Motor neuron (in vitro differentiated cells): ENCODE results near the gene CCDC27. TPM values are rescaled to one million over a fixed set of nuclear protein-coding genes. Genes with fewer than 3 reads are reported as not detected.
A peak's percentile ranks its signal among the peaks of the same experiment; 100 is the strongest.
"Not testable (repeated sequence)": the region's sequence is repeated elsewhere in the genome, so short reads cannot be mapped to it uniquely, and the experiment has no call there.

Source experiments
- ATAC-seq, 8 experiments: fragments of 200-7000 bp; cut with Tn5 transposase; replicated peaks in 6 of 8; 2 replicates each; pipeline ENCODE4 v1.8.0; 2021; ENCODE audit warnings: mild to moderate bottlenecking in 8 of 8, moderate library complexity in 8 of 8
- H3K27ac ChIP-seq, 2 donors: fragments of 250-450 bp; sonication (Bioruptor Pico); 2 replicates each; pipeline ENCODE4 v1.9.0; 2021; ENCODE audit warnings: antibody characterized with exemption in 2 of 2, mild to moderate bottlenecking in 2 of 2, moderate library complexity in 1 of 2
- H3K4me1 ChIP-seq, 2 donors: fragments of 250-450 bp; sonication (Bioruptor Pico); replicated peaks in 1 of 2; 2 replicates each; pipeline ENCODE4 v1.6.1; 2021; ENCODE audit warnings: antibody characterized with exemption in 2 of 2, mild to moderate bottlenecking in 2 of 2, moderate library complexity in 1 of 2
- H3K4me3 ChIP-seq, 5 donors: fragments of 250-450 bp; sonication (Bioruptor Pico); 2 replicates each; pipeline ENCODE4 v1.9.0; 2021; ENCODE audit warnings: antibody characterized with exemption in 5 of 5, mild to moderate bottlenecking in 5 of 5, moderate library complexity in 4 of 5
- whole genome bisulfite sequencing, 10 experiments: fragments of 450-650 bp; shearing (Covaris generic); methylation state at CpG; one replicate each; pipeline ENCODE4 v1.0.0; 2022; 5-methylcytosine and 5-hydroxymethylcytosine counted together
- in situ Hi-C, 9 experiments: fragments of 400-800 bp; cut with MboI; loops; one replicate each; pipeline ENCODE4 v1.15.0; 2021; ENCODE audit warnings: low sequenced_read_pairs in 9 of 9, low pct_unique_long_range_greater_than_20kb in 2 of 9; ENCODE audit not compliant: unreplicated experiment in 9 of 9
- total RNA-seq, 8 experiments: library from RNA; unstranded; fragments of 300-600 nt; gene quantifications; 2 replicates each; pipeline versions ENCODE4 v1.2.3 to v1.2.4, GENCODE V29; 2022

CCDC27 gene
- total RNA-seq, 8 experiments from 2014 or later = 0.11 to 1.2 (median 0.25) TPM; not detected in 1

DNA sequence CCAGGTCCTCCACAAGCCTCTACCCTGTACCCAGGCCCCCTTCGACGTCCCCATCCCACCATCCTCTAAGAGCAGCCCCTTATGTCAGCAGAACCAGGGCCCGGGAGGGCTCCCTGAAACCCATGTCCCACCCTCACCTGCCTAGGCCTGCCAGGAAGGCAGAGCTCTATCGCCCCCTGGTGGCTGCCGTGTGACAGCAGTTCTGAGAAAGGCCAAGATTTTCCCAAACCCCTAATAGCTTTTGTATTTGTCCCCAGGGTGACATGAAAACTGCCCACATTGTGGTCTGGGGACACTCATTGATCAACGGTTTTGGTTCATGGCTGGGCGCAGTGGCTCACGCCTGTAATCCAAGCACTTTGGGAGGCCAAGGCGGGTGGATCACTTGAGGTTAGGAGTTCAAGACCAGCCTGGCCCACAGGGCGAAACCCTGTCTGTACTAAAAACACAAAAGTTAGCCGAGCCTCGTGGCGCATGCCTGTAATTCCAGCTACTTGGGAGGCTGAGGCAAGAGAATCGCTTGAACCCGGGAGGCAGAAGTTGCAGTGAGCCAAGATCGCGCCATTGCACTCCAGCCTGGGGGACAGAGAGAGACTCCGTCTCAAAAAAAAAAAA lies 27.7 kb upstream of the CCDC27 start:
- H3K4me1 ChIP-seq, H3K27ac ChIP-seq, in situ Hi-C loops, H3K4me3 ChIP-seq: not testable (repeated sequence)
- ATAC-seq = peak; percentile 38 to 78 (median 62)
- 2 to 80% (median 36%) methylated on average over 1 to 14 of the region's 18 CpGs; no CpG with 5 or more reads in 4 of the 10 experiments for WGBS, 10 experiments

GRCh38 chr1:3725366-3725765 lies 26.9 kb upstream of the CCDC27 start:
- no peak for ATAC-seq
- Histone ChIP-seq H3K27ac (no peak overlapping the region), H3K4me1 (peaks cover 0 to 2% of the 10 kb centered on the region in 2 donors), H3K4me3 (no peak overlapping the region)
- in situ Hi-C loops = no loop called here
- no CpG with 5 or more reads among the region's 2 CpGs for WGBS, 10 experiments

- peak; percentile 59 to 84 (median 62) for ATAC-seq
- H3K27ac ChIP-seq = no peak overlapping the region
- 0 to 92% (median 40%) methylated on average over 1 to 6 of the region's 37 CpGs; no CpG with 5 or more reads in 6 of the 10 experiments for WGBS, 10 experiments
- H3K4me3 ChIP-seq = no peak overlapping the region
- H3K4me1 ChIP-seq = peaks cover 9 to 14% of the 10 kb centered on the region in 2 donors
- in situ Hi-C loops = no loop called here
Measured at GRCh38 chr1:3727042-3727824, 25.0 kb upstream of the CCDC27 start.

DNA sequence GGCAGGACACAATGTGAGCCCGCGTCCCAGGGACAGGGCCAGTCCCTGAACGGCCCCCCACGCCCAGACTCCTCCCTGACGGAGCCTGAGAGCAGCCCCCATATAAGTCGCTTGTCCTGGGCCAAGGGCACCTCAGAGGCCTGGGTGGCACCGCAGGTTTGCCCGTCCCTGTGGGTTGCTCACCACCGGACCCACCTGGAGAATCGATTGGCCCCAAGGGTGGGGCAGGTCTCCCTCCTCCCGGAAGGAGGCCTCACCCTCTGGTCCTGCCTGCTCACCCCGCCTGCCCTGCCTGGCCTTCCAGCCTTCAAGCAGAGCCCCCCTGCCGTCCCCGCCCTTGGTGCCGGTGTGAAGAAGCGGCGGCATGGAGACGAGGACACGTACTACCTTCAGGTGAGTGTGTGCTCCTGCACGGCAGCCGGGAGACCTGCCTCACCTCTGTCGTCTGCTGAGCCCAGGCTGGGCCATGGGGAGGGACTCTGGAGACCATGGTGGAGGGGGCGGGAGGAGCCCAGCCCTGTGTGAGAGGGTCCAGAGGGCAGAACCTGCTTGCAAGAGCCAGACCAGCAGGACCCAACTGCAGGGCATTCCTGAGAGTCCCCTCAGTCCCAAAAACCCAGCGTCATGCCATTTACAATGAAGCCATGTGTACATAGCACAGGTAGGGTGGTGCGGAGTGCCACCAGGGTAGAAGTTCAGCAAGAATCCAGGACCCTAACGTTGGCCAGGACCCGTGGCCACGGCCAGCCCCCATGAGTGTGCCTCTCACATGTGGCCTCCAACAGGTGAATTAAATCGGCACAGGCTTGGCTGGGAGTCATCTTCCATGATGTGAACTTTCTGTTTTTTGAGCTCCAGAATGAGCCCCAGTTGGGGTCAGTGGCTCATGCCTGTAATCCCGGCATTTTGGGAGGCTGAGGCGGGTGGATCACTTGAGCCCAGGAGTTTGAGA lies 24.1 kb upstream of the CCDC27 start:
- ATAC-seq = no peak
- Histone ChIP-seq H3K4me1 (peaks cover 17 to 23% of the 10 kb centered on the region in 2 donors), H3K4me3 (no peak overlapping the region), H3K27ac (no peak overlapping the region)
- in situ Hi-C loops = no loop called here
- 40 to 100% (median 81%) methylated on average over 1 to 16 of the region's 31 CpGs; no CpG with 5 or more reads in 3 of the 10 experiments for WGBS, 10 experiments

DNA sequence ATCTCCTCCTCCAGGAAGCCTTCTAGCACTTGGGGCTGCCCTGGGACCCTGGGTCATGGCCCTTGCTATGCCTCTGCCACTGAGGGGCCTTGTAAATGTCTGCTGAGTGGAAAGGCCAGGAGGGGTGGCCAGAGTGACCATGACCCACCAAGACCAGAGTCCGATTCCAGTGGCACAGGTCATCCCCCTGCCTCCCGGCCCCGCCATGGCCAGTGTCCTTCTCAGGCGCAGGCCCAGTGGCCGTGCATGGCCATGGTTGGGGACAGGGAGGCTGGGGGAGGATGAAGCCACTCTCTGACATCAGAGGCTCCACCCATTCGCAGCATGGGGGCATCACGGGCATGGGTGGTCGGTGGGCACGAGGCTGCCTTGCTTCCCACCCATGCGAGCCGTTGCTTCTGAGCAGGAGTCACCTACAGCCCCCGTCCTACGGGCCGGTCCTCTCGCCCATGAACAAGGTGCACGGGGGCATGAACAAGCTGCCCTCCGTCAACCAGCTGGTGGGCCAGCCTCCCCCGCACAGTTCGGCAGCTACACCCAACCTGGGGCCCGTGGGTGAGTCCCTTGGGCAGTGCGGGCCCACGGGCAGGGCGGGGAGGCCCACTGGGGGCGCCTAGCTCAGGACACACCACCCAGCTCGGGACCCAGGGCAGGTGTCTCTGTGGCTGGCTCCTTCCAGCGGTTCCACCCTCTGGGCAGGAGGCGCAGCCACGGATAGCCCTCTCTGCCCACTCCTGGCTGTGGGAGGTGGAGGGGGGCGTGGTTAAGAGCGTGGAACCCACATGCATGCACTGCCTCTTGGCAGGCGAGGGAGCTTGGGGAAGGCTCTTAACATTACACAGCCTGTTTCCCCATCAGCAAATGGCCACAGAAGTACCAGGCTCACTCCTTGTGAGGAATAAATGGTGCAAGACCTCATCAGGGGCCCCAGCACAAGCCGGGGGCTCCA lies 22.4 kb upstream of the CCDC27 start:
- in situ Hi-C loops = no loop called here
- WGBS, 10 experiments = 52 to 73% (median 67%) methylated on average over 2 to 8 of the region's 32 CpGs; no CpG with 5 or more reads in 5 of the 10 experiments
- Histone ChIP-seq H3K4me3 (no peak overlapping the region), H3K4me1 (peaks cover 17 to 29% of the 10 kb centered on the region in 2 donors), H3K27ac (no peak overlapping the region)
- ATAC-seq = peak in 3 of 8 experiments; percentile 1 to 38 (median 2)

DNA sequence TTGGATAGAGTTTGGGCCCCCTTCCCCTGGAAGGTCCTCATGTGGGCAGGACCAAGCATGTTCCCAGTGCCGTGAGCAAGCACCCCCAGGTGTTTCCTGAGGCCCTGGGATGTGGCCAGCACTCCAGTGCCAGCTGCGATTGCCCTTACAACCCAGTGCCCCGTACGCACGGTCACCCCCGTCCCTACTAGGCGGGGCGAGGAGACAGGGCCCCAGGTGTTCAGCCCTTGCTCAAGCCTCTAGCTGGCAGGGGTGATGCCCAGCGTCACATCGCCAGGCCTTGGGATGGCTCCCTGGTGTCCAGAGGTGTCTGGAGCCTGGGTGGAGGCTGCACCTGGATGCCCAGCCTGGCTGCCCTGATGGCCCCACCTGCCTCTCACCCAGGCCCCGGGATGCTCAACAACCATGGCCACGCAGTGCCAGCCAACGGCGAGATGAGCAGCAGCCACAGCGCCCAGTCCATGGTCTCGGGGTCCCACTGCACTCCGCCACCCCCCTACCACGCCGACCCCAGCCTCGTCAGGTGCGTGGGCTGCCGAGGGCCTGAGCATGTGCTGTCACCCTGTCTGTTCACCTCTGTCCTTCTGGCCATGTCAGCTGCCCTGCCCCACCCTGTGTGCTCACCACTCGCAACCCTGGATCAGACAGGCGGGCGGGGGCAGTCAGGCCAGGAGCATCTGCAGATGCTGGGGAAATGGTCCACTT lies 21.6 kb upstream of the CCDC27 start:
- no peak for ATAC-seq
- peaks cover 17 to 29% of the 10 kb centered on the region in 2 donors for H3K4me1 ChIP-seq
- in situ Hi-C loops = no loop called here
- WGBS, 10 experiments = 0 to 91% (median 76%) methylated on average over 1 to 13 of the region's 25 CpGs; no CpG with 5 or more reads in 4 of the 10 experiments
- no peak overlapping the region for H3K4me3 ChIP-seq
- no peak overlapping the region for H3K27ac ChIP-seq

DNA sequence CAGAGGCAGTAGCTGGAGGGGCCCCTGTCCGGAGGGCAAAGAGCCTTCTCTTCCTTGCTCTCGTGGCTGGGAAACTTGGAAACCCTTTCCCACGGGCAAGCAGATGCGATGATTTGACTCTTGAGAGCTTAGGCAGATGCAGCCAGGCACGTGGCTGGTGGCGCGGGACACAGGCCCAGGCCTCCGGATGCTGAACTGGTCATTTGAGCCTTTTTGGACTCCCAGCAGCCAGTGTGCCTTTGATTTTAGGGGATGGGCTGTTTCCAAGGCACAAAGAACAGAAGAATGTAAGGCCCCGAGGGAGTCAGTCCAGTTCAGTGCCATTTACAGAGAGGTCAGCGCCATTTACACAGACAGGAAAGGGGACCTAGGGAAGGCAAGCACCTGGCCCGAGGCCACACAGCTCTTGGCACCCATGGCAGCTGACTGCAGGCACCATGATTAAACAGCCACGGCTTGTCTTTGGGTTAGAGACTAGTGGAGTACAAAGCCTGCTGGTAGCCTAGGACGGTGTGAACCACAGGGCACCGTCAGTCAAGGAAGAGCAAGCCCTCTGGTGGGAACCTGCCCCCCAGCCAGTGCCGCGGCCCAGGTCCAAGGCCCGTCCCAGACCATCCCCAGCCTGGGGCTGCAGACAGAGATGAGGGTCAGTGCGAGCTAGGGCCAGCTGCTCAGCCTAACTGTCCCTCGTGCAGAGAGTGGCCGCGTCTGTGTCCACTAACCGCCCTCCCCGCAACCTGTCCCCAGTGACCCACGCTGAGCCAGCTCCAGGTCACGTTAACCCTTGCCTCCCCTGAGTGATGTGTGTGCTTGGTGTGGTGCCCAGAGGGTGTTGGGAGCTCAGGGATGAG lies 20.4 kb upstream of the CCDC27 start:
- WGBS, 10 experiments = 55 to 69% (median 58%) methylated on average over 5 to 15 of the region's 25 CpGs; no CpG with 5 or more reads in 4 of the 10 experiments
- no peak overlapping the region for H3K4me3 ChIP-seq
- ATAC-seq = peak in 4 of 8 experiments; percentile 10 to 21 (median 12)
- peaks cover 17 to 29% of the 10 kb centered on the region in 2 donors for H3K4me1 ChIP-seq
- in situ Hi-C loops = no loop called here
- peak overlapping the region; percentile 43 to 62 for H3K27ac ChIP-seq

DNA sequence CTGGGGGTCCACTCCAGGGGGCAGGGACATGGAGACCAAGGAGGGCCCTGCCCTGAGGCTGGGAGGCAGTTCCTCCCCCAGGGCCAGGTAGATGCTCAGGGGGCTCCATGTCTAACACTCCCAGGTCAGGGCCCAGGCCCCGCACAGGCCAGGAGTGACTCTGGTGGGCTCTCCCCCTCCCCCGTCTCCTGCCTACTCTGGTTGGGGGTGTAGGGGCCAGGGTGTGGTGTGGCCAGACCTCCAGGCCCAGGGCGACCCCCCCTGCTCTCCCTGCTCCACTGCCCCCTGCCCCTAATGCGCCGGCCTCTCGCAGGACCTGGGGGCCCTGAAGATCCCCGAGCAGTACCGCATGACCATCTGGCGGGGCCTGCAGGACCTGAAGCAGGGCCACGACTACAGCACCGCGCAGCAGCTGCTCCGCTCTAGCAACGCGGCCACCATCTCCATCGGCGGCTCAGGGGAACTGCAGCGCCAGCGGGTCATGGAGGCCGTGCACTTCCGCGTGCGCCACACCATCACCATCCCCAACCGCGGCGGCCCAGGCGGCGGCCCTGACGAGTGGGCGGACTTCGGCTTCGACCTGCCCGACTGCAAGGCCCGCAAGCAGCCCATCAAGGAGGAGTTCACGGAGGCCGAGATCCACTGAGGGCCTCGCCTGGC lies 19.7 kb upstream of the CCDC27 start:
- H3K27ac ChIP-seq = peak overlapping the region; percentile 43 to 62
- peak in 7 of 8 experiments; percentile 18 to 70 (median 62) for ATAC-seq
- no peak overlapping the region for H3K4me3 ChIP-seq
- H3K4me1 ChIP-seq = peaks cover 17 to 27% of the 10 kb centered on the region in 2 donors
- WGBS, 10 experiments = 0 to 74% (median 50%) methylated on average over 3 to 17 of the region's 37 CpGs; no CpG with 5 or more reads in 6 of the 10 experiments
- in situ Hi-C loops = no loop called here

- 17 to 100% (median 89%) methylated on average over 1 to 23 of the region's 29 CpGs; no CpG with 5 or more reads in 2 of the 10 experiments for WGBS, 10 experiments
- Histone ChIP-seq H3K4me3 (no peak overlapping the region), H3K4me1 (peaks cover 17 to 27% of the 10 kb centered on the region in 2 donors), H3K27ac (peak overlapping the region; percentile 43 to 62)
- ATAC-seq = peak in 1 of 8 experiments; percentile 26
- in situ Hi-C loops = no loop called here
Measured at GRCh38 chr1:3733094-3733882, 19.0 kb upstream of the CCDC27 start.
